ENCODE results near the gene PLXDC2. TPM values are rescaled to one million over a fixed set of nuclear protein-coding genes. Genes with fewer than 3 reads are reported as not detected.

The PLXDC2 gene
- total and polyA plus RNA-seq, 8 donors, result 2.1 to 57.2 (median 11.2) TPM

- no peaks in the 10 kb centered on the region for H3K9me3 ChIP-seq
- H3K4me3 ChIP-seq, result peak overlapping the region; percentile 64 to 90 (median 70)
- WGBS, 5 donors, result 7 to 21% (median 11%) methylated on average over 1 of the region's 1 CpG
- peak overlapping the region in 2 of 5 donors; percentile 6 to 85 for H3K27ac ChIP-seq
- TF ChIP-seq CTCF (IDR thresholded peaks at IDR 0.05) (no peak), POLR2AphosphoS5 (IDR thresholded peaks at IDR 0.05) (no peak), POLR2A (IDR thresholded peaks at IDR 0.05) (no peak), EP300 (IDR thresholded peaks at IDR 0.05) (no peak)
- intact Hi-C loops (cut with DNase I; ENCODE audit: low total_unique reads), result no loop called here
- H3K36me3 ChIP-seq, result no peaks in the 10 kb centered on the region
- H3K4me1 ChIP-seq, result peaks cover 9 to 35% (median 25%) of the 10 kb centered on the region in 4 donors
- DNase-seq, result no peak
- H3K27me3 ChIP-seq, result peaks cover 0 to 48% (median 32%) of the 10 kb centered on the region in 3 donors
Observed at GRCh38 chr10:19818876-19819275, 2.6 kb downstream of the PLXDC2 start.

- H3K4me3 ChIP-seq, result peak overlapping the region in 2 of 4 donors; percentile 70 to 90
- peak in 1 of 2 donors; percentile 86 for DNase-seq
- peaks cover 0 to 42% (median 32%) of the 10 kb centered on the region in 3 donors for H3K27me3 ChIP-seq
- no peak for TF ChIP-seq POLR2AphosphoS5 (IDR thresholded peaks at IDR 0.05)
- peak in 5 of 7 experiments; percentile 55 to 66 (median 64) for TF ChIP-seq CTCF (IDR thresholded peaks at IDR 0.05)
- no peak for TF ChIP-seq POLR2A (IDR thresholded peaks at IDR 0.05)
- no peak for TF ChIP-seq EP300 (IDR thresholded peaks at IDR 0.05)
- H3K9me3 ChIP-seq, result no peaks in the 10 kb centered on the region
- H3K27ac ChIP-seq, result peak overlapping the region in 2 of 5 donors; percentile 6 to 9
- H3K36me3 ChIP-seq, result no peaks in the 10 kb centered on the region
- peaks cover 9 to 41% (median 25%) of the 10 kb centered on the region in 4 donors for H3K4me1 ChIP-seq
- intact Hi-C loops (cut with DNase I; ENCODE audit: low total_unique reads), result no loop called here
- WGBS, 5 donors, result 0 to 2% (median 0%) methylated on average over 2 of the region's 2 CpGs
Observed at GRCh38 chr10:19819419-19820033, 3.3 kb downstream of the PLXDC2 start.

GRCh38 chr10:19824381-19825342, 8.4 kb downstream of the PLXDC2 start:
- peak in 1 of 2 donors; percentile 44 for DNase-seq
- Histone ChIP-seq H3K4me3 (no peak overlapping the region), H3K27me3 (no peaks in the 10 kb centered on the region), H3K36me3 (no peaks in the 10 kb centered on the region), H3K9me3 (no peaks in the 10 kb centered on the region), H3K27ac (peak overlapping the region in 2 of 5 donors; percentile 38 to 48), H3K4me1 (peaks cover 0 to 23% (median 3%) of the 10 kb centered on the region in 4 donors)
- TF ChIP-seq CTCF (IDR thresholded peaks at IDR 0.05) (no peak), POLR2AphosphoS5 (IDR thresholded peaks at IDR 0.05) (no peak), EP300 (IDR thresholded peaks at IDR 0.05) (no peak)
- WGBS, 5 donors, result 68 to 84% (median 73%) methylated on average over 5 of the region's 5 CpGs
- intact Hi-C loops (cut with DNase I; ENCODE audit: low total_unique reads), result no loop called here

GRCh38 chr10:19825700-19826099, 9.5 kb downstream of the PLXDC2 start:
- WGBS, 5 donors, result 60 to 76% (median 66%) methylated on average over 2 of the region's 2 CpGs
- TF ChIP-seq EP300 (IDR thresholded peaks at IDR 0.05), result no peak
- TF ChIP-seq CTCF (IDR thresholded peaks at IDR 0.05), result no peak
- TF ChIP-seq POLR2AphosphoS5 (IDR thresholded peaks at IDR 0.05), result no peak
- TF ChIP-seq POLR2A (IDR thresholded peaks at IDR 0.05), result no peak
- Histone ChIP-seq H3K27me3 (no peaks in the 10 kb centered on the region), H3K36me3 (no peaks in the 10 kb centered on the region), H3K27ac (peak overlapping the region in 2 of 5 donors; percentile 5 to 38), H3K9me3 (no peaks in the 10 kb centered on the region), H3K4me3 (no peak overlapping the region), H3K4me1 (peaks cover 0 to 23% (median 3%) of the 10 kb centered on the region in 4 donors)
- DNase-seq, result no peak
- intact Hi-C loops (cut with DNase I; ENCODE audit: low total_unique reads), result no loop called here
